ENCODE data around the gene SLC19A1.

Gene SLC19A1

GRCh38 chr21:45485686-45486442 is 56.4 kb downstream of the SLC19A1 start:
- no peak for DNase-seq (ENCODE audit: low read depth, low spot score)
- no peak overlapping the region for H3K27ac ChIP-seq

GRCh38 chr21:45484318-45484717 is 57.9 kb downstream of the SLC19A1 start:
- H3K27ac ChIP-seq: no peak overlapping the region

GRCh38 chr21:45482899-45483821 is 59.1 kb downstream of the SLC19A1 start:
- H3K27ac ChIP-seq: no peak overlapping the region
- DNase-seq (ENCODE audit: low read depth, low spot score): no peak

More at GRCh38 chr21:45484318-45484717, 57.9 kb downstream of the SLC19A1 start:
- no peak for DNase-seq (ENCODE audit: low read depth, low spot score)

GRCh38 chr21:45481977-45482898 is 60.0 kb downstream of the SLC19A1 start:
- no peak for DNase-seq (ENCODE audit: low read depth, low spot score)
- no peak overlapping the region for H3K27ac ChIP-seq

GRCh38 chr21:45481566-45481965 is 60.7 kb downstream of the SLC19A1 start:
- DNase-seq (ENCODE audit: low read depth, low spot score): no peak
- no peak overlapping the region for H3K27ac ChIP-seq

DNA sequence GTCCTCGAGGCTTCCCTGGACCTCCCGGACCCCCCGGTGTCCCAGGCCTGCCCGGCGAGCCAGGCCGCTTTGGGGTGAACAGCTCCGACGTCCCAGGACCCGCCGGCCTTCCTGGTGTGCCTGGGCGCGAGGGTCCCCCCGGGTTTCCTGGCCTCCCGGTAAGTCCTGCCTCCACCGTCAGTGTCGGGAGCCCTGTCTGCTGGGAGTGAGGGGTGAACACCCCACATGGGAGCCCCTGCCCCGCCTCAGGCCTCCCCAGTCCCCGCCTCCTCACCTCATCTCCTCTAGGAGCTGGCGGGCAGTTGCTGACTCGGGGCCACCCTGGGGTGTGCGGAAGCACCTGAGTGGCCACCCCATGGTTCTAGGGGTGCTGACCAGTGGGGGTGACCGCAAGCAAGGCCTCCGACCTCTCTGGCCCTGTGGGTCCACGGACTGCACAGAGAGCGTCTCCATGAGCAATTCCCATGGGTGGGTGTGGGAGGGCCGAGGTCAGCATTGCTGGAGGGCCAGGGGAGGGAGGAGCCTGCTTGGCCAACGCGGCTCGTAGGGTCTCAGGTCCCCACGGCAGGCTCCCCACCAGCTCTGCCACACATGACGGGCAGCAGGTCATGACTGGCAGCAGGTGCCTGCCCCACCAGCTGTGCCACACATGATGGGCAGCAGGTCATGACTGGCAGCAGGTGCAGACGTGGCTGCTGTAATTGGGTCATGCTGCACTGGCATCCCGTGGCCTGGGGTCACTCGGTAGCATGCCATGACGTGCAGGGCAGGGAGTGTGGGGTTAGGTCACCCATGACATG is 61.3 kb downstream of the SLC19A1 start:
- no peak overlapping the region for H3K27ac ChIP-seq

DNA sequence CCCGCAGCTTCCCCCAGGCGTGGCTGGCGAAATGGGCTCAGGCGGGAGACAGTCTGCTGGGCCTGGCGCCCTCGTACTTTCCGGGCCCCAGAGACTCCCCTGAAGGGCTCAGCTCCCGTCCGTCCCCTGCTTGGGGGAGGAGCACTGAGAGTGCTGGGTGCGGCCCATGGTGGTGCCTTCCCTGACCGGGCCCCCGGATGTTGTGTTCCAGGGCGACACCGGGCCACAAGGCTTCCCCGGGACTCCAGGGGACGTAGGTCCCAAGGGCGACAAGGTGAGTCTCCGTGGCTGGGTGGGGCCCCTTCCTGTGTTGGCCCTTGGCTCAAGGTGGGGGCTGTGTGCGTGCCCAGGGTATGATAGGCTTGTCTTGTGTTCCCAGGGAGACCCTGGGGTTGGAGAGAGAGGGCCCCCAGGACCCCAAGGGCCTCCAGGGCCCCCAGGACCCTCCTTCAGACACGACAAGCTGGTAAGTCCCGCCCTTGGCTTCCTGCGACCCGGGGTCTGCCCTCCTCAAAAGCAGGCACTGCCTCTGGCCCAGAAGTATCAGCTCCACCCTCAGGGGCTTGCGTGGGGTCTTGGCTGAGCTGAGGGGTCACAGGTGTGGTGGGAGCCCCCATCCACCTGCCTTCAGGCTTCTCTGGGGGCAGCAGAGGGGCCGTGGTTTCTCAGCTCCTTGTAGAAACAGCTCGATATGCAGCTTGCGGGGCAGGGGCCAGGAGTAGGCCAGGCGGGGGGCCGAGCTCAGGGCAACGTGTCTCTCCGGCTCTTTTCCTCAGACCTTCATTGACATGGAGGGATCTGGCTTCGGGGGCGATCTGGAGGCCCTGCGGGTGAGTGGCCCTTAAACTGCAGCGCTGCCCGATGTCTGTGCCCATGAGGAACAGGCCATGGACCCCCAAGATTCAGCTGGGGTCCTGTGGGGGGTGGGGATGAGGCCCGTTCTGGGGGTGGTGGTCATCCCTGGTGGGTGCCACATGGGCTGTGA is 62.3 kb downstream of the SLC19A1 start:
- DNase-seq (ENCODE audit: low read depth, low spot score): no peak
- no peak overlapping the region for H3K27ac ChIP-seq

More for the DNA sequence above, 61.3 kb downstream of the SLC19A1 start:
- DNase-seq (ENCODE audit: low read depth, low spot score): no peak

DNA sequence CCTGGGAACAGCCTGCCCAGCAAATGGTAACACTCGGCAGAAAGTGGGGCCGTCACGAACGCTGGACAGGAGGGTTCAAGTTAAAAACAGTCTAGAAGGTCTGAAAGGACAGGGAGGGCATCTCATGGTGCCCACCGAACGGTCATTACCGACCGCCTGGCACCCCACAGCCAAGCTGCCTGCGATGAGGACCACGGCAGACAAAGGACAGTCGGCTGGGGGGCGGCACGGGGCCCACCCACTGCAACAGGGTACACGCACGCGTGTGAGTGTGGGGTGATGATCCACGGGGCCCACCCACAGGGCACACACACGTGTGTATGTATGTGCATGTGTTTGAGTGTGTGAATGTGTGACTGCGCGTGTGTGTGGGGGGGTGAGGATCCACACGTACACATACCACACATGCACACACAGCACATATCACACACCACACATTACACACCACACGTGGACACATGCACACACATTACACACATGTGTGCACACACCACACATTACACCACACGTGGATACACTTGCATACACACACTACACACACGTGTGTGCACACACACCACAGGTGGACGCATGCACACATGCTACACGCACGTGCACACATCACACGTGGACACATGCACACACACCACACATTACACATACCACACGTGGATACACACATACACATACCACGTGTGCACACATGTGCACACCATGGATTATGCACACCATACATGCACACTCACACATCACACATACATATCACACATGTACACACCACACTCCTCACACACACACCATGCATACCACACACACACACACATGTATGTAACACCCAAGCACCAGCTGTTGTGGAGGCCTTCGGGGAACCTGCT is 63.2 kb downstream of the SLC19A1 start:
- no peak overlapping the region for H3K27ac ChIP-seq
- DNase-seq (ENCODE audit: low read depth, low spot score): no peak

- H3K27ac ChIP-seq: no peak overlapping the region
- no peak for DNase-seq (ENCODE audit: low read depth, low spot score)
These were observed 64.0 kb downstream of the SLC19A1 start for GRCh38 chr21:45478115-45478801.

DNA sequence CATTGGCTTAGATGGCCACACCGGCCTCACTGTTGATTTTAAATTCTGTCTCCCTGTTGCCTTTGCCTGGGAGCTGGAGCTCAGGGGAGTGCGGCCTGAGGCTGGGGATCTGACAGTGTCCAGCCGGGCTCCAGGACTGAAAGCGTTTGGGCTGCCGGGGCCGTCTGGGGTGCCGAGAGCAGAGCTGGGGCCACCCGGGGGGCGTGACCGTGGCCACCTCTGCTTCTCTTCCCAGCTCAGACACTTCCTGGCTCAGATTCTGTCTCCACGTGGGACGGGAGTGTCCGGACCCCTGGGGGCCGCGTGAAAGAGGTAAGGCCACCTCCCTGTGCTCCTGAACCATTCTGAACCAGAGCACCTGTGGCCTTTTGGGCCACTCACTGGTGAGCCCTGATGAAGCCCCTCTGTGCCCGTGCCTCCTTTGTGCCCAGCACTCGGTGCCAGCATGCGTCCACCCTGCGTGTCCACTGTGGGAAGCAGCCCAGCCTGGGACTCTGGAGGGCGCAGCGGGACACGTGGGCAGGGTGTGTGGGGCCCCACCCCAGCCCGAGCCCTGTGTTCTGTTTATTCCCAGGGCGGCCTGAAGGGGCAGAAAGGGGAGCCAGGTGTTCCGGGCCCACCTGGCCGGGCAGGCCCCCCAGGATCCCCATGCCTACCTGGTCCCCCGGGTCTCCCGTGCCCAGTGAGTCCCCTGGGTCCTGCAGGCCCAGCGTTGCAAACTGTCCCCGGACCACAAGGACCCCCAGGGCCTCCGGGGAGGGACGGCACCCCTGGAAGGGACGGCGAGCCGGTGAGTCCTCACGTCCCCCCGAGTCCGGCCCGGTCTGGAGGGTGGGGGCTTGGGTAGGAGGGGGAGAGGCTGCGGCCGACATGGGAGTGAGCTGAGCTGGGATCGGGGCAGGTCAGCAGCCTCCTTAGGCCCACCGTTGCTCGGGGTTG is 64.8 kb downstream of the SLC19A1 start:
- no peak for DNase-seq (ENCODE audit: low read depth, low spot score)
- H3K27ac ChIP-seq: no peak overlapping the region

- no peak for DNase-seq (ENCODE audit: low read depth, low spot score)
- no peak overlapping the region for H3K27ac ChIP-seq
These were observed 65.7 kb downstream of the SLC19A1 start for GRCh38 chr21:45476582-45476981.

DNA sequence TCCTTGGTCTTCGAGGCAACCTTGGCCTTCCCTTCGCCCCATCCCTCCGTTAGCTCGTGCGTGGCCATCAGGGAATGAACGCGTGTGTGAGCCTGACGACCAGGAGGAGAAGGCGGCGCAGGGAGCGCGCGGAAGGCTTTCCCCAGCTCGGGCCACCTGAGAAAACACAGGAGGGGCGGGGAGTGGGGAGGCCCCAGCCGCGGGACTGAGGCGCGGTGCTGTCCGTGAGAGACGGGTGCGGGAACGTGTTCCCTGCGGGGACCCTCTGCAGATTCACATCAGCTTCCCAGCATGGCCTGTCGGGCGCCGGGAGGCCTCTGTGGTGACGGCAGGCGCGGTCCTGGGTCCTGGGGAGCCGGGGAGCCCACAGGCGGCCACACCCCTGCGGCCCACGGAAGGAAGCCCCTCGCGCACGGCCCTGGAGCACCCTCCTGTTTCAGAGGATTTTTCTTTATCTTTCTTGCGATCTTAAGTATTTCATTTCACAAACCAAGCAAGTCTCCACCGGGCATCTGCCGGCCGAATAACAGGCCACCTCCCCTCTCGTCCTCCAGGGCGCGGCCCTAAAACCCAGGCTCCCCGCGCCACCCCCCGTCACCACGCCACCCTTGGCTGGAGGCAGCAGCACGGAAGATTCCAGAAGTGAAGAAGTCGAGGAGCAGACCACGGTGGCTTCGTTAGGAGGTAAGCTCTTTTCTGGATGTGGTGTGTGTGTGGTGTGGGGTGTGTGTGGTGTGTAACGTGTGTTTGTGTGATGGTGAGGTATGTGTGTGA is 66.3 kb downstream of the SLC19A1 start:
- DNase-seq (ENCODE audit: low read depth, low spot score): no peak
- no peak overlapping the region for H3K27ac ChIP-seq

GRCh38 chr21:45475004-45475685 is 67.1 kb downstream of the SLC19A1 start:
- DNase-seq (ENCODE audit: low read depth, low spot score): no peak
- H3K27ac ChIP-seq: no peak overlapping the region

DNA sequence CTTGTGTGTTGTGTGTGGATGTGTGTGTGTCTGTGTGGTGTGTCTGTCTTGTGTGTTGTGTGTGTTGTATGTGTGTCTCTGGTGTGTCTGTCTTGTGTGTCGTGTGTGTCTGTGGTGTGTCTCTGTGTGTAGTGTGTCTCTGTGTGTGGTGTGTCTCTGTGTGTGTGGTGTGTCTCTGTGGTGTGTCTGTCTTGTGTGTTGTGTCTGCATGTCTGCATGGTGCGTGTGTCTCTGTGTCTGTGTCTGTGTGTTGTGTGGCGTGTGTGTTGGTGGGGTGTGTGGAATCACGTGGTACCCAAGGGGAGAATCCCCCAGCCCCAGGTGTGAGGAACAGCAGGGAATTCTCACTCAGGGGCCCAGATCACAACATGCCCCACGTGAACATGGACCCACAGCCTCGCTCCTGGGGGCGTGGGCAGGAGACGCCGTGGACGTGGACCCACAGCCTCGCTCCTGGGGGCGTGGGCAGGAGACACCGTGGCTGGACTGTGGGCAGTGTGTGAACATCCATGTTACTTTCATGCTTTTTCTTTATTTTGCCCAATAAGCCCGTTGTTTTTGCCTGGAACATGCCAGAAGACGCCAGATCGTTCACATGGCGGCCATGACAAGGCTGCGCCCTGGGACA is 67.8 kb downstream of the SLC19A1 start:
- no peak for DNase-seq (ENCODE audit: low read depth, low spot score)

More for the DNA sequence above, 67.8 kb downstream of the SLC19A1 start:
- no peak overlapping the region for H3K27ac ChIP-seq

Measured in epithelial cell of prostate (primary cell).